SK-N-SH treated with all-trans-retinoic acid at 6 μM for 48 hours (cell line): ENCODE data around the gene TMEM131.
A peak's percentile ranks its signal among the peaks of the same experiment; 100 is the strongest.
"Not testable (repeated sequence)": the region's sequence is repeated elsewhere in the genome, so short reads cannot be mapped to it uniquely, and the experiment has no call there.

Experiments
- ATAC-seq: fragments of 200-7000 bp; cut with Tn5 transposase; 3 replicates; pipeline ENCODE4 v1.9.1; 2020; ENCODE audit warnings: mild to moderate bottlenecking, moderate library complexity
- ARNTL ChIP-seq: fragments of 450-650 bp; formaldehyde crosslinking; IDR thresholded peaks from 2 replicates; pipeline ENCODE4 v1.5.0; 2020; ENCODE audit warnings: low read depth, mild to moderate bottlenecking, moderate library complexity, borderline replicate concordance
- BACH2 ChIP-seq: fragments of 250-450 bp; sonication (Bioruptor Pico); IDR thresholded peaks from 2 replicates; pipeline ENCODE4 v1.9.0; 2021; ENCODE audit warnings: mild to moderate bottlenecking, borderline replicate concordance
- CSDC2 ChIP-seq: fragments of 250-450 bp; sonication (Bioruptor Pico); IDR thresholded peaks from 2 replicates; pipeline ENCODE4 v1.5.0; 2020; ENCODE audit warnings: mild to moderate bottlenecking, moderate library complexity
- ESRRG ChIP-seq: fragments of 250-450 bp; sonication (Bioruptor Pico); IDR thresholded peaks from 2 replicates; pipeline ENCODE4 v1.6.1; 2021; ENCODE audit warnings: mild to moderate bottlenecking
- GLIS3 ChIP-seq: fragments of 250-450 bp; sonication (Bioruptor Pico); IDR thresholded peaks from 2 replicates; pipeline ENCODE4 v1.5.0; 2020; ENCODE audit warnings: mild to moderate bottlenecking, moderate library complexity
- ISL1 ChIP-seq: fragments of 250-450 bp; sonication (Bioruptor Pico); IDR thresholded peaks from 2 replicates; pipeline ENCODE4 v2.1.2; 2022; ENCODE audit warnings: mild to moderate bottlenecking, moderate library complexity
- OSR1 ChIP-seq: fragments of 250-450 bp; sonication (Bioruptor Pico); IDR thresholded peaks from 2 replicates; pipeline ENCODE4 v1.8.0; 2022; ENCODE audit warnings: moderate library complexity, mild to moderate bottlenecking, inconsistent platforms
- PPARA ChIP-seq: fragments of 250-450 bp; sonication (Bioruptor Pico); IDR thresholded peaks from 2 replicates; pipeline ENCODE4 v1.5.0; 2020; ENCODE audit warnings: mild to moderate bottlenecking, borderline replicate concordance
- RARB ChIP-seq: fragments of 250-450 bp; sonication (Bioruptor Pico); IDR thresholded peaks from 2 replicates; pipeline ENCODE4 v1.8.0; 2021; ENCODE audit warnings: mild to moderate bottlenecking, moderate library complexity
- SNAI2 ChIP-seq: fragments of 250-450 bp; sonication (Bioruptor Pico); IDR thresholded peaks from 2 replicates; pipeline ENCODE4 v1.5.0; 2020; ENCODE audit warnings: mild to moderate bottlenecking, moderate library complexity
- TCF4 ChIP-seq: fragments of 250-450 bp; sonication (Bioruptor Pico); IDR thresholded peaks from 2 replicates; pipeline ENCODE4 v1.8.0; 2021; ENCODE audit warnings: mild to moderate bottlenecking, moderate library complexity, borderline replicate concordance
- TOX ChIP-seq: fragments of 250-450 bp; sonication (Bioruptor Pico); IDR thresholded peaks from 2 replicates; pipeline ENCODE4 v1.8.0; 2021; ENCODE audit warnings: mild to moderate bottlenecking, moderate library complexity, borderline replicate concordance
- ZC3H10 ChIP-seq: fragments of 250-450 bp; sonication (Bioruptor Pico); IDR thresholded peaks from 2 replicates; pipeline ENCODE4 v1.5.1; 2021; ENCODE audit warnings: mild to moderate bottlenecking, moderate library complexity
- ZFP3 ChIP-seq: fragments of 250-450 bp; sonication (Bioruptor Pico); IDR thresholded peaks from 2 replicates; pipeline ENCODE4 v1.5.0; 2020; ENCODE audit warnings: mild to moderate bottlenecking, moderate library complexity
- ZFP30 ChIP-seq: fragments of 450-650 bp; formaldehyde crosslinking; IDR thresholded peaks from 2 replicates; pipeline ENCODE4 v1.5.0; 2022; ENCODE audit warnings: mild to moderate bottlenecking, moderate library complexity
- ZNF565 ChIP-seq: fragments of 450-650 bp; formaldehyde crosslinking; conservative IDR thresholded peaks from 2 replicates; pipeline ENCODE4 v1.5.0; 2020; ENCODE audit warnings: low read depth, mild to moderate bottlenecking, moderate library complexity
- ZNF70 ChIP-seq: fragments of 450-650 bp; formaldehyde crosslinking; IDR thresholded peaks from 2 replicates; pipeline ENCODE4 v1.5.0; 2020; ENCODE audit warnings: mild to moderate bottlenecking, moderate library complexity
- ZNF8 ChIP-seq: fragments of 450-650 bp; formaldehyde crosslinking; IDR thresholded peaks from 2 replicates; pipeline ENCODE4 v1.5.0; 2020; ENCODE audit warnings: mild to moderate bottlenecking, moderate library complexity
- TF ChIP-seq, protein P1 (sequence below): fragments of 250-450 bp; sonication (Bioruptor Pico); IDR thresholded peaks from 2 replicates; pipeline ENCODE4 v1.5.1; 2021; ENCODE audit warnings: mild to moderate bottlenecking, moderate library complexity
- TF ChIP-seq, protein P2 (sequence below): fragments of 250-450 bp; sonication (Bioruptor Pico); IDR thresholded peaks from 2 replicates; pipeline ENCODE4 v1.8.0; 2021; ENCODE audit warnings: low read depth, mild to moderate bottlenecking, moderate library complexity, borderline replicate concordance
- TF ChIP-seq, protein P3 (sequence below): fragments of 250-450 bp; sonication (Bioruptor Pico); IDR thresholded peaks from 2 replicates; pipeline ENCODE4 v1.5.0; 2020; ENCODE audit warnings: mild to moderate bottlenecking, moderate library complexity

Gene TMEM131

DNA sequence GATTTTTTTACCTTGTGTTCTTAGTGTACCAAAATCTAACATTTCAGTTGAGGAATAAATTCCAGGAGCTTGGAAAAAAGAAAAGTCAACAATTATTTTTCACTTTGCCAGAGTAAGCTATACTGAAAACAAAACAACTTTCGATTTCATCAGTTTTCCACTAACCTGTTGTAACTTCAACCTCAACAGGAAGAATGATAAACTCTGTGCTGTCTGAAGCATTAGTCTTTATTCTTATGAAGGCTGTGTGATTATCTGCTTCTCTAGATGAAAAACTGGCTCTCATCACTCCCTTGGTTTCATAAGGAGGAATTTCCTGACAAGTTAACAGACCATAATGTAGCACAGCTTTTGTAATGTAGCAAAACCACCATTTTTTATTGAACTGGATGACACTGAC lies 161.1 kb downstream of the TMEM131 start:
- TF ChIP-seq TOX (CRISPR knock-in tag) (no peak), RARB (CRISPR knock-in tag) (no peak), ZC3H10 (CRISPR knock-in tag) (no peak), CSDC2 (no peak), ARNTL (CRISPR knock-in tag) (no peak)
- TF ChIP-seq, protein P1, sequence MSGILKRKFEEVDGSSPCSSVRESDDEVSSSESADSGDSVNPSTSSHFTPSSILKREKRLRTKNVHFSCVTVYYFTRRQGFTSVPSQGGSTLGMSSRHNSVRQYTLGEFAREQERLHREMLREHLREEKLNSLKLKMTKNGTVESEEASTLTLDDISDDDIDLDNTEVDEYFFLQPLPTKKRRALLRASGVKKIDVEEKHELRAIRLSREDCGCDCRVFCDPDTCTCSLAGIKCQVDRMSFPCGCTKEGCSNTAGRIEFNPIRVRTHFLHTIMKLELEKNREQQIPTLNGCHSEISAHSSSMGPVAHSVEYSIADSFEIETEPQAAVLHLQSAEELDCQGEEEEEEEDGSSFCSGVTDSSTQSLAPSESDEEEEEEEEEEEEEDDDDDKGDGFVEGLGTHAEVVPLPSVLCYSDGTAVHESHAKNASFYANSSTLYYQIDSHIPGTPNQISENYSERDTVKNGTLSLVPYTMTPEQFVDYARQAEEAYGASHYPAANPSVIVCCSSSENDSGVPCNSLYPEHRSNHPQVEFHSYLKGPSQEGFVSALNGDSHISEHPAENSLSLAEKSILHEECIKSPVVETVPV (CRISPR knock-in tag) = no peak
- peak; percentile 40; the same call in 1 of the 3 replicates for ATAC-seq

DNA sequence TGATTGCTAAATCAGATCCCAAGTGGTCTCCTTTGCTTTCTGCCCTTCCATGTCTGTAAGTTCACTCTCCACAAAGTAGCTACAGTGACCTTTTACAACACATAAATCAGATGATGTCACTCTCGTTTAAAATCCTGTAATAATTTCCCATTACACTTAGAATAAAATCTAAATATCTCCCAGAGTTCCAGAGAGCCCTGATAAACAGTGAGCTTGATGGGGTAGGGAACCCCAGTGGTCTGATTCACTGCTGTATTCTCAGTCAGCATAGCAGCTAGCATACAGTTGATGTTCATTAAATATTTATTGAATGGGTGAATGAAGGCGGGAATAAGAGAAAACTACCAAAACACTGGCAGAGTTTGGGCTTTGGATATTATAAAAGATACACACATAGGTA lies 164.6 kb downstream of the TMEM131 start:
- no peak for ATAC-seq
- TF ChIP-seq ESRRG (CRISPR knock-in tag) = no peak
- TF ChIP-seq ZNF565 (CRISPR knock-in tag) = no peak
- TF ChIP-seq OSR1 (CRISPR knock-in tag) = no peak
- TF ChIP-seq SNAI2 (CRISPR knock-in tag) = no peak
- no peak for TF ChIP-seq PPARA (CRISPR knock-in tag)
- TF ChIP-seq, protein P2, sequence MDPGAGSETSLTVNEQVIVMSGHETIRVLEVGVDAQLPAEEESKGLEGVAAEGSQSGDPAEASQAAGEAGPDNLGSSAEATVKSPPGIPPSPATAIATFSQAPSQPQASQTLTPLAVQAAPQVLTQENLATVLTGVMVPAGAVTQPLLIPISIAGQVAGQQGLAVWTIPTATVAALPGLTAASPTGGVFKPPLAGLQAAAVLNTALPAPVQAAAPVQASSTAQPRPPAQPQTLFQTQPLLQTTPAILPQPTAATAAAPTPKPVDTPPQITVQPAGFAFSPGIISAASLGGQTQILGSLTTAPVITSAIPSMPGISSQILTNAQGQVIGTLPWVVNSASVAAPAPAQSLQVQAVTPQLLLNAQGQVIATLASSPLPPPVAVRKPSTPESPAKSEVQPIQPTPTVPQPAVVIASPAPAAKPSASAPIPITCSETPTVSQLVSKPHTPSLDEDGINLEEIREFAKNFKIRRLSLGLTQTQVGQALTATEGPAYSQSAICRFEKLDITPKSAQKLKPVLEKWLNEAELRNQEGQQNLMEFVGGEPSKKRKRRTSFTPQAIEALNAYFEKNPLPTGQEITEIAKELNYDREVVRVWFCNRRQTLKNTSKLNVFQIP (CRISPR knock-in tag) = no peak
- no peak for TF ChIP-seq ZFP30 (CRISPR knock-in tag)
- TF ChIP-seq ZNF8 (CRISPR knock-in tag) = no peak
- TF ChIP-seq BACH2 (CRISPR knock-in tag) = no peak
- no peak for TF ChIP-seq RARB (CRISPR knock-in tag)
- TF ChIP-seq CSDC2 = no peak
- TF ChIP-seq TCF4 (CRISPR knock-in tag) = no peak
- TF ChIP-seq TOX (CRISPR knock-in tag) = no peak
- TF ChIP-seq ZNF70 (CRISPR knock-in tag) = no peak
- TF ChIP-seq GLIS3 = no peak
- TF ChIP-seq ISL1 (CRISPR knock-in tag) = no peak
- no peak for TF ChIP-seq ZFP3 (CRISPR knock-in tag)

DNA sequence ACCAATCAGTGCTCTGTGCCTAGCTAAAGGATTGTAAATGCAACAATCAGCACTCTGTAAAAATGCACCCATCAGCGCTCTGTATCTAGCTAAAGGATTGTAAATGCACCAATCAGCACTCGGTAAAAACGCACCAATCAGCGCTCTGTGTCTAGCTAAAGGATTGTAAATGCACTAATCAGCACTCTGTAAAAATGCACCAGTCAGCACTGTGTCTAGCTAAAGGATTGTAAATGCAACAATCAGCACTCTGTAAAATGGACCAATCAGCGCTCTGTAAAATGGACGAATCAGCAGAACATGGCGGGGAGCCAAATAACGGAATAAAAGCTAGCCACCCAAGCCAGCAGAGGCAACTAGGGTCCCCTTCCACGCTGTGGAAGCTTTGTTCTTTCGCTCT lies 166.5 kb downstream of the TMEM131 start:
- ATAC-seq = not testable (repeated sequence)

GRCh38 chr2:97827013-97827412 lies 168.7 kb downstream of the TMEM131 start:
- ATAC-seq = not testable (repeated sequence)

DNA sequence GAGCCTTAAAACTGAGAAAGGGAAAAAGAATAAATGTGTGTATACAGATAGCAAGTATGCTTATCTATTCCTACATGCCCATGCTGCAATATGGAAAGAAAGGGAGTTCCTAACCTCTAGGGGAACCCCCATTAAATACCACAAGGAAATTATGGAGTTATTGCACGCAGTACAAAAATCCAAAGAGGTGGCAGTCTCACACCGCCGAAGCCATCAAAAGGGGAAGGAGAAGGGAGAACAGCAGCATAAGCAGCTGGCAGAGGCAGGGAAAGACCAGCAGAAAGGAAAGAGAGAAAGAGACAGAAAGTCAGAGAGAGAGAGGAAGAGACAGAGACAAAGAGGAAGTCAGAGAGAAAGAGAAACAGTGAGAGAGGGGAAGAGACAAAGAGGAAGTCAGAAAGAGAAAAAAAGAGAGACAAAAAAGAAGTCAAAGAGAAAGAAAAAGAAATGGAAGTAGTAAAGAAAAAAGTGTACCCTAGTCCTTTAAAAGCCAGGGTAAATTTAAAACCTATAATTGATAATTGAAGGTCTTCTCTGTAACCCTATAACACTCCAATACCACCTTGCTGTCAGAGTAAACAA lies 169.4 kb downstream of the TMEM131 start:
- ATAC-seq = not testable (repeated sequence)

GRCh38 chr2:97824011-97824410 lies 171.7 kb downstream of the TMEM131 start:
- not testable (repeated sequence) for ATAC-seq

DNA sequence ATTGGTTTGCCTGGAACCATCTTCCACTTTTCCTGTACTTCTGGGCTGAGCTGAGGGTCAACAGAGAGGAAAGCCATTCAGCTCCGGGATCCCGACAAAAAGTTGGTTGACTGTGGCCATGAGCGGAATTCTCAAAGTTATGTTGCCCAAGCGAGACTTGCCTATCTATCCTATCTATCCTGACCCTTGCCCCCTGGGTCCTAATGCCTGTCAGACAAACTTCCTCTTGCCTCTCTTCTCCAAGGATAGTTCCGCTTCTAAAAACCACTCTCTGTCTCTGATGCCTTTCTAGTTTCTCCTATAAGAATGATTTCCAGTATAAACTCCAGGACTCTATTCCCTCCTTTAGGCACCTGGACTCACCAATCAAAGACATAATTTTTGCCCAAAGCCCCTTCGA lies 173.9 kb downstream of the TMEM131 start:
- ATAC-seq = not testable (repeated sequence)

- no peak for TF ChIP-seq ISL1 (CRISPR knock-in tag)
- TF ChIP-seq TOX (CRISPR knock-in tag) = no peak
- TF ChIP-seq, protein P3, sequence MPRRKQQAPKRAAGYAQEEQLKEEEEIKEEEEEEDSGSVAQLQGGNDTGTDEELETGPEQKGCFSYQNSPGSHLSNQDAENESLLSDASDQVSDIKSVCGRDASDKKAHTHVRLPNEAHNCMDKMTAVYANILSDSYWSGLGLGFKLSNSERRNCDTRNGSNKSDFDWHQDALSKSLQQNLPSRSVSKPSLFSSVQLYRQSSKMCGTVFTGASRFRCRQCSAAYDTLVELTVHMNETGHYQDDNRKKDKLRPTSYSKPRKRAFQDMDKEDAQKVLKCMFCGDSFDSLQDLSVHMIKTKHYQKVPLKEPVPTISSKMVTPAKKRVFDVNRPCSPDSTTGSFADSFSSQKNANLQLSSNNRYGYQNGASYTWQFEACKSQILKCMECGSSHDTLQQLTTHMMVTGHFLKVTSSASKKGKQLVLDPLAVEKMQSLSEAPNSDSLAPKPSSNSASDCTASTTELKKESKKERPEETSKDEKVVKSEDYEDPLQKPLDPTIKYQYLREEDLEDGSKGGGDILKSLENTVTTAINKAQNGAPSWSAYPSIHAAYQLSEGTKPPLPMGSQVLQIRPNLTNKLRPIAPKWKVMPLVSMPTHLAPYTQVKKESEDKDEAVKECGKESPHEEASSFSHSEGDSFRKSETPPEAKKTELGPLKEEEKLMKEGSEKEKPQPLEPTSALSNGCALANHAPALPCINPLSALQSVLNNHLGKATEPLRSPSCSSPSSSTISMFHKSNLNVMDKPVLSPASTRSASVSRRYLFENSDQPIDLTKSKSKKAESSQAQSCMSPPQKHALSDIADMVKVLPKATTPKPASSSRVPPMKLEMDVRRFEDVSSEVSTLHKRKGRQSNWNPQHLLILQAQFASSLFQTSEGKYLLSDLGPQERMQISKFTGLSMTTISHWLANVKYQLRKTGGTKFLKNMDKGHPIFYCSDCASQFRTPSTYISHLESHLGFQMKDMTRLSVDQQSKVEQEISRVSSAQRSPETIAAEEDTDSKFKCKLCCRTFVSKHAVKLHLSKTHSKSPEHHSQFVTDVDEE = no peak
- TF ChIP-seq ZNF565 (CRISPR knock-in tag) = no peak
- no peak for TF ChIP-seq CSDC2
- no peak for TF ChIP-seq BACH2 (CRISPR knock-in tag)
- no peak for TF ChIP-seq ZNF8 (CRISPR knock-in tag)
- no peak for TF ChIP-seq OSR1 (CRISPR knock-in tag)
- TF ChIP-seq RARB (CRISPR knock-in tag) = no peak
- TF ChIP-seq, protein P2 (CRISPR knock-in tag) = no peak
- TF ChIP-seq ZNF70 (CRISPR knock-in tag) = no peak
- TF ChIP-seq, all 23 proteins: peak for 0
- no peak for ATAC-seq
Measured at GRCh38 chr2:97819754-97820153, 176.0 kb downstream of the TMEM131 start.
